Body of pancreas (tissue), 4 donors: ENCODE measurements around the gene KRT8.

Experiments
- POLR2A ChIP-seq, 3 donors: fragments of 450-650 bp; IDR thresholded peaks; one replicate each; pipeline ENCODE4 v1.6.1; 2016; ENCODE audit warnings: antibody characterized with exemption in 3 of 3, mild to moderate bottlenecking in 2 of 3
- TF ChIP-seq, protein P1 (sequence below), 7 experiments: fragments of 450-650 bp in 4 of 7; fragments of 200-600 bp in 3 of 7; sonication (generic) in 3 of 7; IDR thresholded peaks; one replicate each; pipeline ENCODE4 v1.5.1; 2016 to 2019; ENCODE audit warnings: antibody characterized with exemption in 7 of 7

DNA sequence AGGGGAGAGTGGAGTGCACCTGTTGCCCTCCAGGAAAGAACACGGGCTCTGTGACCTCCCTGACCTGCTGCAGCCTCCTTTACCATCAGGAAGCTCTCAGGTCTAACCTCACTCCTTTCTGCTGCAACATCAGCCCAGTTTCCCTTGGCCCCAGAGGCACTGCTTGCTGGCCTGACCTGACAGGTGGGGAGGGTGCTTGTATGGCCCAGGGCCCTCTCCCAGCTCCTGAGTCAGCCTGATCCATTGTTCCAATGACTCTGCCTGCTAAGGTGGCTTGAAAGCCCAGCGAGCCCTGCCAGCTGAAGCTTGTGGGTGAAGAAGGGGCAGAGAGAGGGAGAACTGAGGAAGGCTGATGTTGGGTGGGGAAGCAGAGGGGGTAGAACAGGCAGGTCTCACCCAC, 42.9 kb downstream of the KRT8 start:
- TF ChIP-seq, protein P1, sequence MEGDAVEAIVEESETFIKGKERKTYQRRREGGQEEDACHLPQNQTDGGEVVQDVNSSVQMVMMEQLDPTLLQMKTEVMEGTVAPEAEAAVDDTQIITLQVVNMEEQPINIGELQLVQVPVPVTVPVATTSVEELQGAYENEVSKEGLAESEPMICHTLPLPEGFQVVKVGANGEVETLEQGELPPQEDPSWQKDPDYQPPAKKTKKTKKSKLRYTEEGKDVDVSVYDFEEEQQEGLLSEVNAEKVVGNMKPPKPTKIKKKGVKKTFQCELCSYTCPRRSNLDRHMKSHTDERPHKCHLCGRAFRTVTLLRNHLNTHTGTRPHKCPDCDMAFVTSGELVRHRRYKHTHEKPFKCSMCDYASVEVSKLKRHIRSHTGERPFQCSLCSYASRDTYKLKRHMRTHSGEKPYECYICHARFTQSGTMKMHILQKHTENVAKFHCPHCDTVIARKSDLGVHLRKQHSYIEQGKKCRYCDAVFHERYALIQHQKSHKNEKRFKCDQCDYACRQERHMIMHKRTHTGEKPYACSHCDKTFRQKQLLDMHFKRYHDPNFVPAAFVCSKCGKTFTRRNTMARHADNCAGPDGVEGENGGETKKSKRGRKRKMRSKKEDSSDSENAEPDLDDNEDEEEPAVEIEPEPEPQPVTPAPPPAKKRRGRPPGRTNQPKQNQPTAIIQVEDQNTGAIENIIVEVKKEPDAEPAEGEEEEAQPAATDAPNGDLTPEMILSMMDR (IDR thresholded peaks at IDR 0.05) = no peak
- TF ChIP-seq POLR2A (IDR thresholded peaks at IDR 0.05) = no peak
